ENCODE results near the gene AOC3. TPM values are rescaled to one million over a fixed set of nuclear protein-coding genes. Genes with fewer than 3 reads are reported as not detected.

AOC3 gene
- total RNA-seq, 1 donor from 2014 or later = 17.4 TPM

- H3K4me3 Mint-ChIP-seq (ENCODE audit: unreplicated experiment) = no peak overlapping the region
These were observed 29.8 kb upstream of the AOC3 start for GRCh38 chr17:42821176-42821575.

GRCh38 chr17:42827472-42827871 lies 23.5 kb upstream of the AOC3 start:
- Mint-ChIP-seq H3K27me3 (ENCODE audit: low read depth) (peaks cover 12% of the 10 kb centered on the region), H3K4me3 (ENCODE audit: unreplicated experiment) (no peak overlapping the region), H3K36me3 (ENCODE audit: low read depth) (no peaks in the 10 kb centered on the region), H3K4me1 (ENCODE audit: low read depth) (peaks cover 22% of the 10 kb centered on the region), H3K9me3 (ENCODE audit: low read depth) (no peaks in the 10 kb centered on the region), H3K27ac (ENCODE audit: unreplicated experiment) (no peak overlapping the region)
- no peak for DNase-seq (ENCODE audit: low spot score)
- TF ChIP-seq CTCF (IDR thresholded peaks at IDR 0.05) = no peak

More at GRCh38 chr17:42821176-42821575, 29.8 kb upstream of the AOC3 start:
- DNase-seq (ENCODE audit: low spot score) = no peak
- Mint-ChIP-seq H3K4me1 (ENCODE audit: low read depth) (peaks cover 19% of the 10 kb centered on the region), H3K27ac (ENCODE audit: unreplicated experiment) (no peak overlapping the region), H3K9me3 (ENCODE audit: low read depth) (no peaks in the 10 kb centered on the region), H3K36me3 (ENCODE audit: low read depth) (peaks cover 24% of the 10 kb centered on the region), H3K27me3 (ENCODE audit: low read depth) (no peaks in the 10 kb centered on the region)
- TF ChIP-seq CTCF (IDR thresholded peaks at IDR 0.05) = no peak

- no peak overlapping the region for H3K27ac Mint-ChIP-seq (ENCODE audit: unreplicated experiment)
- no peaks in the 10 kb centered on the region for H3K9me3 Mint-ChIP-seq (ENCODE audit: low read depth)
- DNase-seq (ENCODE audit: low spot score) = no peak
- peaks cover 12% of the 10 kb centered on the region for H3K27me3 Mint-ChIP-seq (ENCODE audit: low read depth)
- H3K4me3 Mint-ChIP-seq (ENCODE audit: unreplicated experiment) = no peak overlapping the region
- TF ChIP-seq CTCF (IDR thresholded peaks at IDR 0.05) = no peak
- H3K36me3 Mint-ChIP-seq (ENCODE audit: low read depth) = no peaks in the 10 kb centered on the region
- peaks cover 21% of the 10 kb centered on the region for H3K4me1 Mint-ChIP-seq (ENCODE audit: low read depth)
These were observed 20.0 kb upstream of the AOC3 start for GRCh38 chr17:42830971-42831370.

GRCh38 chr17:42832213-42832933 lies 18.6 kb upstream of the AOC3 start:
- H3K27ac Mint-ChIP-seq (ENCODE audit: unreplicated experiment) = peak overlapping the region; percentile 99
- H3K4me3 Mint-ChIP-seq (ENCODE audit: unreplicated experiment) = peak overlapping the region; percentile 97
- peaks cover 21% of the 10 kb centered on the region for H3K4me1 Mint-ChIP-seq (ENCODE audit: low read depth)
- H3K27me3 Mint-ChIP-seq (ENCODE audit: low read depth) = peaks cover 11% of the 10 kb centered on the region
- no peak for DNase-seq (ENCODE audit: low spot score)
- H3K9me3 Mint-ChIP-seq (ENCODE audit: low read depth) = no peaks in the 10 kb centered on the region
- no peaks in the 10 kb centered on the region for H3K36me3 Mint-ChIP-seq (ENCODE audit: low read depth)
- TF ChIP-seq CTCF (IDR thresholded peaks at IDR 0.05) = no peak

- peak; percentile 41 for TF ChIP-seq CTCF (IDR thresholded peaks at IDR 0.05)
- peak within 1 kb of the TSS; percentile 97 for H3K4me3 Mint-ChIP-seq (ENCODE audit: unreplicated experiment)
These were observed 17.8 kb upstream of the AOC3 start, which contains the start of gene PSME3 for GRCh38 chr17:42832934-42833766. PSME3 (plus strand) TSS chr17:42833397; CDS start chr17:42833632, 235 bp downstream.

More at GRCh38 chr17:42832934-42833766, 17.8 kb upstream of the AOC3 start, which contains the start of gene PSME3:
- Mint-ChIP-seq H3K27me3 (ENCODE audit: low read depth) (peaks cover 4% of the 10 kb centered on the region), H3K9me3 (ENCODE audit: low read depth) (no peaks in the 10 kb centered on the region), H3K36me3 (ENCODE audit: low read depth) (peaks cover 4% of the 10 kb centered on the region), H3K4me1 (ENCODE audit: low read depth) (peaks cover 21% of the 10 kb centered on the region), H3K27ac (ENCODE audit: unreplicated experiment) (peak within 1 kb of the TSS; percentile 99)
- DNase-seq (ENCODE audit: low spot score) = no peak

Measured in chondrocyte (in vitro differentiated cells).